Measurements from ENCODE around the gene RASGEF1B. TPM values are rescaled to one million over a fixed set of nuclear protein-coding genes. Genes with fewer than 3 reads are reported as not detected.

RASGEF1B gene
- total RNA-seq, result 1 to 10 TPM; 1.9 to 3.0 (median 2.0) TPM
- polyA plus RNA-seq, result 1 to 10 TPM; 2.5 to 4.2 (median 2.8) TPM
- long read RNA-seq, donor 1, result 0 reads
- long read RNA-seq, donor 2, partial matches to known transcripts, result 1 of 2 reads
- long read RNA-seq, donor 2, other reads (novel, unspliced or antisense), result 1 of 2 reads

DNA sequence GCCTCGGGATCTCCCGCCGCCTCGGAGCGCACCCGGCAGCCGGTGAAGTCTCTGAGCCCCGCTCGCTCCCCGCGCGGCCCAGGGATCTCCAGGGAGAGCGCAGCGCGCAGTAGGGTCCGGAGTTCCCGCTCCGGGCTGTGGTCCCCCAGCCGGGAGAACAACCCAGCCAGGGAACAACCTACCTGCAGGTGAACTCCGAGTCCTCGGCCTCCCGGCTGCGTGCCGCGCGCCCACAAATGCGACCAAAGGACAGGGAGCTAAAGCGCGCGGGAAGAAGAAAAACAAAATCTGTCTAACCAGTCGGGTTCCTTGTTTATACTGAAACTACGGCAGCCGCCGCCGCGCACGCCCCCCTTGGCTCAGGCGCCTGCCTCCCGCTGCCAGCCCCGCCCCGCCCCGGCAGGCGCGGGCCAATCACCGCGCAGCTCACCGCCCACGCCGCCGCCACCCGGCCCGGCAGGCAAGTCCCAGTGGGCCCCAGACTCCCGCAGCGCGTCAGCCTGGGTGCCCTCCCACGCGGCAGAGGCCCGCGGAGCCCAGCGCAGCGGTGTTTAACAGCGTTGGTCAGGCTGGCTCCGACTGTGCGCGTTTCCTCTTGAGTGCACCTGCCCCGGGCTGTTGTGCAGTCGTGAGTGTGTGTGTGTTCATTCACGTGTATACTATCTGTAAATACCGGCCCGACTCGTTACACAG lies at the start of gene RASGEF1B:
RASGEF1B (minus strand) TSS at position 320 of the 693 bp plus-strand sequence. CDS start 12,399 bp downstream, outside the sequence.
- peak within 1 kb of the TSS; percentile 100 for H3K4me3 ChIP-seq
- H3K9me3 ChIP-seq, result no peaks in the 10 kb centered on the region
- WGBS, 3 donors, result 0 to 1% (median 0%) methylated on average over 68 to 71 of the region's 71 CpGs
- ATAC-seq (peak; percentile 96 to 98 (median 96)), DNase-seq (peak; percentile 89 to 93)
- intact Hi-C loops (cut with DNase I), result no loop called here
- TF ChIP-seq CTCF (IDR thresholded peaks at IDR 0.05), result no peak
- H3K27ac ChIP-seq, result peak within 1 kb of the TSS; percentile 85
- H3K36me3 ChIP-seq (ENCODE audit: insufficient read depth in 1 of 2, low read depth in 1 of 2), result no peaks in the 10 kb centered on the region
- H3K27me3 ChIP-seq (ENCODE audit: insufficient read depth in 3 of 3, low read length in 2 of 3), result no peaks in the 10 kb centered on the region
- no peaks in the 10 kb centered on the region for H3K4me1 ChIP-seq

GRCh38 chr4:81519856-81520255 lies 48.1 kb upstream of the RASGEF1B start:
- TF ChIP-seq CTCF (IDR thresholded peaks at IDR 0.05), result no peak
- ATAC-seq (no peak), DNase-seq (no peak)
- Histone ChIP-seq H3K36me3 (ENCODE audit: insufficient read depth in 1 of 2, low read depth in 1 of 2) (no peaks in the 10 kb centered on the region), H3K27ac (no peak overlapping the region), H3K4me3 (no peak overlapping the region), H3K27me3 (ENCODE audit: insufficient read depth in 3 of 3, low read length in 2 of 3) (no peaks in the 10 kb centered on the region), H3K4me1 (no peaks in the 10 kb centered on the region), H3K9me3 (no peaks in the 10 kb centered on the region)
- 65 to 77% (median 75%) methylated on average over 6 of the region's 6 CpGs for WGBS, 3 donors
- intact Hi-C loops (cut with DNase I), result no loop called here

GRCh38 chr4:81519427-81519773 lies 47.7 kb upstream of the RASGEF1B start:
- Histone ChIP-seq H3K9me3 (no peaks in the 10 kb centered on the region), H3K27ac (no peak overlapping the region), H3K27me3 (ENCODE audit: insufficient read depth in 3 of 3, low read length in 2 of 3) (no peaks in the 10 kb centered on the region), H3K4me3 (no peak overlapping the region), H3K36me3 (ENCODE audit: insufficient read depth in 1 of 2, low read depth in 1 of 2) (no peaks in the 10 kb centered on the region), H3K4me1 (no peaks in the 10 kb centered on the region)
- ATAC-seq, result no peak
- no peak for DNase-seq
- 97 to 98% (median 98%) methylated on average over 3 of the region's 3 CpGs for WGBS, 3 donors
- TF ChIP-seq CTCF (IDR thresholded peaks at IDR 0.05), result no peak
- intact Hi-C loops (cut with DNase I), result no loop called here

- no peaks in the 10 kb centered on the region for H3K36me3 ChIP-seq (ENCODE audit: insufficient read depth in 1 of 2, low read depth in 1 of 2)
- no peak for DNase-seq
- WGBS, 3 donors, result 62 to 76% (median 74%) methylated on average over 6 of the region's 6 CpGs
- intact Hi-C loops (cut with DNase I), result no loop called here
- TF ChIP-seq CTCF (IDR thresholded peaks at IDR 0.05), result no peak
- no peaks in the 10 kb centered on the region for H3K4me1 ChIP-seq
- no peaks in the 10 kb centered on the region for H3K27me3 ChIP-seq (ENCODE audit: insufficient read depth in 3 of 3, low read length in 2 of 3)
- H3K4me3 ChIP-seq, result no peak overlapping the region
- H3K9me3 ChIP-seq, result no peaks in the 10 kb centered on the region
- ATAC-seq, result no peak
- no peak overlapping the region for H3K27ac ChIP-seq
These were observed 47.2 kb upstream of the RASGEF1B start for GRCh38 chr4:81518762-81519426.

All from psoas muscle (tissue), 8 donors.